HL-60/S4 treated with phorbol 12-myristate 13-acetate at 8.2 ng/mL for 4 days and 3 days (cell line): ENCODE results near the gene INPP5D.
"Not testable (repeated sequence)": the region's sequence is repeated elsewhere in the genome, so short reads cannot be mapped to it uniquely, and the experiment has no call there.

ENCODE experiments used
- in situ Hi-C: fragments of 300-500 bp; cut with MboI; formaldehyde crosslinking; loops from 2 replicates; pipeline ENCODE4 v1.15.0; 2022; ENCODE audit warnings: low sequenced_read_pairs

INPP5D gene

DNA sequence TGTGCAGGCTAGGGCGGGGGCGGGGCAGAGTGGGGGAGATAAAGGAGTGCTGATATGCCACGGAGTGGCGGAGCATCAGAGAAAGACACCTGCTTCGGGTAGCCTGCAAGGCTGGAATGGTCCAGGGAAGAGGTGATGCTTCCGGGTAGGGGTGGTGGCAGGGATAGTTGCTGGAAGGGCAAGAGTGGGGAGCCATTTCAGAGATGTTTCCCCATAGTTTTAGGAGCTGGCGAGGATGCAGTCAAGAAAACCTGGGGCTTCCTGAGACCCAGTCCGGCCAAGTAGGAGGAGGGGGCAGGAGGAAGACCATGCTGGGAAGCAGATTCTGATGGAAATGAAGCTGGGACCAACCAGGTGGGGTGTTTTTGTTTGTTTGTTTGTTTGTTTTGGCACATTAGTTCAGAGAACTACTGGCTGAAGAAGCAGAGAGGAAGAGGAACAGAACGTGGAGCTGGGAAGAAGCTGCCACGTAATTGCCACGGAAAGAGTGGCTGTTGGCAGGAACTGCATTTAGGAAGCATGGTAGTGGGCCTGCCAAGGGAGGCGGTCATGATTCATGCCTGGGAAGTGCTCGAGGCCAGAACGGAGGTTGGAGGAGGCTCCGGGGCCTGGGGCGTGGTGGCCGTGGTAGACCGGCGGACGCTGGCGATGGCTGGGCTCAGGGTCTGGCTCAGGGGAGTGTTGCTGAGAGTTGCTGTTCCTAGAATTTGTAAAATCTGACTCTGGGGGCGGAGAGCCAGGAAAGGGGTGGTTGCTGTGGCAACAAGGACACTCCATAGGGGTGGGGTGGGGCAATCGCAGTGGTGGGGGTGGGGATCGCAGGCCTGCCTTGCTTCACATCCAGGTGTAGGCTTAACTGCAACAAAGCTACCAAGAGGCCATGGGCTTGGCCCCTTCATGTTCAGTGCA, 8.6 kb upstream of the INPP5D start:
- in situ Hi-C loops: no loop called here

DNA sequence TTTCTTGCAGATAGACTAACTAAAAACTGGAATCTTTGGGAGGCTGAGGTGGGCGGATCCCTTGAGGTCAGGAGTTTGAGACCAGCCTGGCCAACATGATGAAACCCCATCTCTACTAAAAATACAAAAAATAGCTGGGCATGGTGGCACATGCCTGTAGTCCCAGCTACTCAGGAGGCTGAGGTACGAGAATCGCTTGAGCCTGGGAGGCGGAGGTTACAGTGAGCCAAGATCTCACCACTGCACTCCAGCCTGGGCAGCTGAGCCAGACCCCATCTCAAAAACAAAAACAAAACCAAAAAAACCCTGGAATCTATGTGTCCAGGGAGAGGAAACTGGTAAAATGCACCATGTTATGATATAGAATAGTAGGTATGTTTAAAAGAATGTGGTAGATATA, 7.6 kb upstream of the INPP5D start:
- in situ Hi-C loops: not testable (repeated sequence)

DNA sequence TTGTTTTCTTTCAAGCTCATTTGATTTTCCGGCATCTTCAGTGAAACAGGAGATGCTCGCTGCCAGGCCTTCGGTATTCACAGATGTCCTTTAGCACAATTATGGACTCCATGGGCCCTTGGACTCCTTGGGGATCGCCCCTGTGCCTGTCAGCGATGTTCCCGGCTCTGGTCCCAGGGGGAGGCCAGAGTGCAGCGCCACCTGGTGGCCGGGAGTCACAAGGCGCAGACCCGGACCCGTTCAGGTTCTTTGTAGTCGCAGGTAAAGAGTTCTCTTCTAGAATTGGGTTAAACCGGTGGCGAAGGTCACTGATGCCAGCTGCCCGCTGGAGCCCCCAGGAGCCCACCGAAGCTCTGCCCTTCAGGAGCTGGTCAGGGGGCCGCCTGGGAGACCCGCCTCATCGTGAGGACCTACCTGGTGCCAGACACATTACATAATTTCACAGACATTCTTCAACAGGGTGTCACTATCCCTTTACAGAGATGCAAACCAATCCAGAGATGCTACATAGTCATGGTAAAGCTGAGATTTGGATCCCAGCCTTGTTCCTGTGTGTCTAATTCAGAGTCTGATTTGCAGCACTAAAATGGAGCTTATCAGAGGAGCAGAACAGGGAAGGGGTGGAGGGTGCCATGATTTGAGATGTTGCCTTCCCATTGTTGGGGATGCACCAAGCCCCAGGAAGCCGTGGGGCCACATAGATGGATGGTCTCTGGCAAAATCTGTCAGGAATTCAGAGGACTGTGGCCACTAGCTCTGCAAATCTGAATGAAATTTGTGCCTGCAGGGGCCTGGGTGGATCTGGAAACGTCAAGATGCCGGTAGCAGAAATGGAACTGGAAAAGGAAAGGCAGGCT, 6.0 kb upstream of the INPP5D start:
- in situ Hi-C loops: no loop called here

DNA sequence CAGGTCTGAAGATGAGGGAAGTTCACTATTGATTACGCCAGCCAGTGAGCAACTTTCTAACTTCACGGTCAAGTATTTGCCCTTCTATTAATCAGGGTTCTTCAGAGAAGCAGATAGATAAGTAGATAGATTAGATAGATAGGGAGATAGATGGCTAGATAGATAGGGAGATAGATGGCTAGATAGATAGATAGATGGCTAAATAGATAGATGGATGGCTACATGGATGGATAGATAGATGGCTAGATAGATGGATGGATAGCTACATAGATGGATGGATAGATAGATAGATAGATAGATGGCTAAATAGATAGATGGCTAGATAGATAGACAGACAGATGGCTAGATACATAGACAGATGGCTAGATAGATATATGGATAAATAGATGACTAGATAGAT, 4.8 kb upstream of the INPP5D start:
- in situ Hi-C loops: no loop called here

DNA sequence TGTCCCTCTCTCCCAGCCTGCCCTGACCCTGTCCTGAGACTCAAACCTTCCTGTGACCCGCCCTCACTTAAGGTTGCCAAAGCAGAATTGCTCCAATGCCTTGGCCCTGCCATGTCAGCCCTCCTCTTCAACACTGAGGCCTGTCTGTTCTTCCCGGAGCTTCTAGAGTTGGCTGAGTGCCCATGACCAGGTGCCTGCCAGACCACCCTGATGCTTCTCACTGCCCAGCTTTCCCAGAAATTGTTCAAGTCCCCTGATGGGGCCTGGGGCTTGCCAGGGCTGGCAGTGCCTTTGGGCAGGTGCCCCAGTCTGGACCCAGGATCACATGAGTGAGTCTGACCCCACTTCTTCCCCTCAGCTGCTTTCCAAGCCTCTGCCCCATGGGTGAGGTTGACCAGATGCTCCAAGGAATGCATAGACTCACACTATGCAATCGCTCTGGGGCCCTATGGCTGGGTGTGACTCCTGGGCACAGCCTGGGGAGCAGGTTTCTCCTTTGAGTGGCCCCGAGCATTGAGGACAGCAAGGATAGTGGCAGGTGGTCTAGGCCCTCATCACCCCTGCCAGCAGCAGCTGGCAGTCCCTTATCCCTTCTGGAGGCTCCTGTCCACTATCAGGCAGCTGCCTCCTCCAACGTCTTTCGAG, 3.1 kb upstream of the INPP5D start:
- in situ Hi-C loops: no loop called here

DNA sequence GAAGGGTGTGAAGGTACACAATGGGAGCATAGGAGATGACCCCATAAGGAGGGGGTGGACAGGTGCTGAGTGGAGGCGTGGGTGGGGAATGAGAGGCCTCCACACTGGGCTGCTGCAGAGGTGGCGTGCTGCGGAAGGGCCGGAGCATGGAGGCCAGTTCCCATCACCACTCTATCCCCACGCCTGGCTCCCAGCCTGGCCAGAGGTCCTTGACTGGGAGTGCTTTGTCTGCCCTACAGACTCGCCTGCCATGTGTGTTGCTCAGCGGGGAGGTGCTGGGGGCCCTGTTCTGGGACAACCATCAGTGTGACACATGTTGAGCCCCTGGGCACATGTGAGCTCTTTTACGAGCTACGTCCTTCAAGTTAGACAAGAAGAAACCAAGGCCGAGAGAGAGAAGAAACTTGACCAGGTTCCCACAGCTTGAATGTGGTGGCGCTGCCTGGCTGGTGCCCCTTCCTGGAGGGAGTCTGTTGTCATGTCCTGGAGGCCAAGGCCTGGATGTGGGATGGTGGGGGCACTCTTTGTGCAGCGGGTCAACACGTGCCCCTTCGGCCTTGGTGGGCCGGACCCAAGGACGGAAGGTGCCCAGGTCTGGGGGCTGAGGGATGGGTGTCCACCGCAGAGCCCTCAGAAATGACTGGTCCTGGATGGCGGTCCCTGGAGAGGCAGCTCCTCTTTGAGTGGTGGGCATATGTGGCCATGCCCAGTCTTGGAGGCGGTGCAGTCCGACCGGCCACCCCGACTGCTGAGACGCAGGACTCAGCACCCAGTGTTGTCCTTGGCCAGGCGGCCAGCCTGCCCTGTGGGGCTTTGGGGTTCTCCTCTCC, 1.2 kb upstream of the INPP5D start:
- in situ Hi-C loops: no loop called here

DNA sequence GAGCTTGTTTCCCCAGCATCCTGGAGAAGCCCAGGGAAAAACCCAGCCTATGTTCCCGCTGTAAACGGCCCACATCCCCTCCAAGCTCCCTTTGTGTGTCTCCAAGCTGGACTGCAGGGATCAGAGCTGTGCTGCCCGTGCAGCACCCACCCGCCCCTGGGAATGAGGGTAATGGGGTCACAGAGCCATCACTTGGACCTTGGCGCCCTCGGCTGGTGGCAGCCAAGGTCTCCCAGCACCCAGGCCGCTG, 670 bp upstream of the INPP5D start:
- in situ Hi-C loops: no loop called here

DNA sequence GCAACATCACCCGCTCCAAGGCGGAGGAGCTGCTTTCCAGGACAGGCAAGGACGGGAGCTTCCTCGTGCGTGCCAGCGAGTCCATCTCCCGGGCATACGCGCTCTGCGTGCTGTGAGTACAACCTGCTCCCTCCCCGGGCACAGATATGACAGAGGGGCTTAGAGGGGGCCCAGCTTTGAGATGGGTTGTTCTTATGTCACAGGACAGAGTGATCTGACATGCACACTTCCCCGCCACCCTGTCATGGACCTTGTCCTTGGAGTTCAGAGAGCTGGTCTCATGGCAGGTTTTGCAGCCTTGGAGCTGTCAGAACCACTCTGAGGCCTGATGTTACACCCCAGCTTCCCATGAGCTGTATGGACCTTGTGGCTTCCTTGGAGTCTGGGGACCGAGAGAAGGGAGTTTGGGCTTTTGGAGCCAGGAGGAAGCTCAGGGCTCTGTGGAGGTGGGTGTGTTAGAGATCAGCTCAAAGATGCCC, 398 bp downstream of the INPP5D start:
- in situ Hi-C loops: no loop called here

DNA sequence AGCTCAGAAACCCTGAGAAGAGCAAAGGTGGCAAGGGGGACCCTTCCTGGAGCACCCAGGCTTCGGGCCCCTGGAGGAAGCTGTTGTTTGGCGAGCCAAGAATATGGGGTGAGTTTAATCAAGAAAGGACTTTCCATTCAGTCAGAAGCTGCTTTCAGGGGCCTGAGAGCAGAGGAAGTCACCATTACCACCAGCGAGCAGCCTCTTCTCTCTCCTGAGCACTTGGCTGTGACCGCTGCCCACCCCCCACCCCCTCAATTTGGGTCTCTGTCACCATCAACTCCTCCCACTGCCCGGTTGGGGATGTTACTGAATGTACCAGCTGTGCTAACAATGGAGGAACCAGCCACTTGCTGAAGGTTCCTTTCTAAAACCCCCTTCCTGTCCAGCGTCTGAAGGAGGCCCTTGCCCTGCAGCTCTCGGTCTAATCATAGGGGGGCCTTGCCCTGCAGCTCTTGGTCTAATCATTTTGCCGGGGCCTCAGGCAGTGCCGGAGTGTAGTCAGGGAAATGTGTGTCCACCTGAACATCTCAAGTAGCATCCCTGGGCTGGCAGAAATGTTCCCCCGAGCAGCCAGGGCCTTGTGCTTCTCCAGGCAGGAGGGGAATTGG, 943 bp downstream of the INPP5D start:
- in situ Hi-C loops: no loop called here

DNA sequence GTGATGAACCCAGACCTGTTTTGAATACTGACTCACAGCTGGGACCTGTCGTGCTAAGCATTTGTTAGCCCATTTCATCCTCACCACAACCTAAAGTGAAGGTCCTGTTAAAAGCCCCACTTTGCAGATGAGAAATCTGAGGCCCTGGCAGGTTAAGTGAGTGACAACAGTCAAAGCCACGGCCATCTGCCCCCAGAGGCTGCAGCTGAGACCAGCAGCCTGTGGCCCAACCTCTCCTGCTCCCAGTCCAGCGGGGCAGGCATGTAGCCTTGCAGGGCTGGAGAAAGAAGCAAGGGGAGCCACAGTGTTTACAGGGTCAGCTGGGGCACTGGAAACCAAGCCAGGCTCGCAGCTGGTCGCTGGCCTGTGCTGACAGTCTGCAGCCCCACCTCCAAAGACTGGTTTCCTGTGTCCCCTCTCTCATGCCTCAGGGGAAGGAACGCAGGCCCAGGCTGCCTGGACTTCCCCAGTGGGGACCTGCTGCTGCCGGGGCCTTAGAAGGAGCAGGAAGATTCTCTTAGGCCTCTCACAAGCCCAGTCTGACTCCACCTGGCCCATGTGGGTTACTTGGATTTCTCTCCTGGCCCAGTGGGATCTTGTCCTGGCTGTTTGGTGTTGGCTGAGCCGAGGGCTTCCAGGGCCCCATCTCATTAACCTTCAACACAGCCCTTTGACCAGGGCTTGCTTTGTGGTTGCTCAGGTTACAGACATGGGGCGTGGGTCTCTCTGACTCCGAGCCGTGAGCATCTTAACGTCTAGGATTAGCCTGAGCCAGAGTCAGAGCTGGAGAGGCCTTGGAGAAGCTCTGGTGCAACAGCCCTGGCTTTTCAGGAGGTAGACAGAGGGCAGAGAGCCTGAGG, 1.7 kb downstream of the INPP5D start:
- in situ Hi-C loops: no loop called here

DNA sequence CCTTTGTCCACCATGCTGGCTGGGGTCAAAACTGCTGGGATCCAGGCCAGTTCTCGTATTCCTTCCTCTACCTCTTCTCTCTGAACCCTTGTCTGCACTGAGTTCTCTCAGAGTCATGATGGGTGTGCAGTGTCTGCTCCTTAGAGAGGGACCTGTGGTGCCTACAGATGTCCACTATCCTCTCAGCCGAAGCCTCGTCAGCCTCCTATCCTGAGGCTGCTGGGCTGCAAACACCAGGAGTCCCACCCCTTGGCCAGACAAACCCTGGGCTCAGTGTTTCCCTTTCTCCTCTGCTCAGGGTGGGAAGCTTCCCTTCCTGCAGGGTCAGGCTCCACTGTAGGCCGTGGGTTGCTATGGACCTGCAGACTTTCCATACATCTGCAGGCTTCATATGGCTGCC, 2.3 kb downstream of the INPP5D start:
- in situ Hi-C loops: no loop called here

DNA sequence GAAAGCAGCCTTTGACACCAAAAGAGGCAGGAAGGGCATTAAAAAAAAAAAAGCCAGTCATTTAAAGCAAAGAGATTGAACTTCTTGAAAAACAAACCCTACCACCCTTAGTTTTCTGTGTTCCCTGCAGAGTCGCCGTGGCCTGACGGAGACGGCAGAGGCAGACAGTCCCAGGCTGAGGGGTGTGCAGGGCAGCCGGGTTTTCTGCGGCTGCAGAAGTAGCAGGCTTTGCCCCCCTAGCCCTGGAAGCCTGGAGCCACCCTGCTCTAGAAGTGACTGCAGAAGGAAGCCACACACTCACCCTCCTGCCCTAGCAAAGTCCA, 2.8 kb downstream of the INPP5D start:
- in situ Hi-C loops: no loop called here

DNA sequence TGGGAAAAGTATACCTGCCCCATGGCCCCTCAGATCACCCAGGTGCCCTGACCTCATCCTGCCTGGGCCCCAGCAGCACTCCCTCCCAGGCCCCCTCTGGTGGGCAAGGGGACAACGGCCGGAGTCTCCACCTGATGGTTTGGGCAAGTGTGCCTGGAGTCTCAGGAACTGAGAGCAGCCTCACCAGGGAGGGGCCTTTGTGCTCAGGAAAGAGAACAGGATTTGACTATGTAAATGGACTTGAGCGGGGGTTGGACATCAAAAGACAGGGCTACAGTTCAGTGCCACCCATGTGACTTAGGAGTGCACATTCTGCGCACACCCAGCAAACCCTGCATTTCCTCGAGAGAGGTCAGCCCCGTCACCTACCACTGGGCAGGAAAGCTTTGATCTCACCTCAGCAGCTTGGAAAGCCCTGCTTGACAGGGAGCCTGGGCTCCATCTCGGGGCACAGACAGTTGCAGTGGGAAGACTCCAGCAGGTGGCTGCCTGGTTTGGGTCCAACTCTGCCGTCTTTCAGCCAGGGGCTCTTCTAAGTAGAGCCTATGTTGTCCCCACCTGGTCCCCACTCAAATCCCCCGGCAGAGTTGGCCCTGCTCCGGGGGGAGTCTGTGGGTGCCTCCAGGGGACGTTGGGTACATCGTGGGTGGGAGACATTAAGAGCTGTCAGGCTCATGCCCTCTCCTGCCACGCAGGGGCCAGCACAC, 3.3 kb downstream of the INPP5D start:
- in situ Hi-C loops: no loop called here

DNA sequence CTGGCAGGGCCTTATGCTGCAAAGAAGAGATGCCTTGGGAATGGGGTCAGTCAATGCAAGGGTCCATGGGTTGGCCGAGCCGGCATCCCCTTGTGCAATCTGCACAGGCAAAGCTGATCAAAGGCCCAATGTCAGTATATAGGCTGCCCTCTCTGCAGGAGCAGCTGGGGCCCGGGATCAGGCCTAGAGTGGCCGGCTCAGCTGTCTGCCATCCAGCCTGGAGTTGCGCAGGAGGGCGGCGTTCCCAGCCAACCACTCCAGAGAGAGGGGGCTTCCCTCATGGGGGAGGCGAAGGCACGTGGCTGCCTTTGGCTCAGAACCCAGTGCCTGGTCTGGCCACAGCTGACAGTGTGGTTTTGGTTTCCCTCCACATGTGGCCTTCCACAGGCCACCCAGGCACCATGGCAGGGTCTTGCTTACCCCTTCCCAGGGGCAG, 3.9 kb downstream of the INPP5D start:
- in situ Hi-C loops: no loop called here

DNA sequence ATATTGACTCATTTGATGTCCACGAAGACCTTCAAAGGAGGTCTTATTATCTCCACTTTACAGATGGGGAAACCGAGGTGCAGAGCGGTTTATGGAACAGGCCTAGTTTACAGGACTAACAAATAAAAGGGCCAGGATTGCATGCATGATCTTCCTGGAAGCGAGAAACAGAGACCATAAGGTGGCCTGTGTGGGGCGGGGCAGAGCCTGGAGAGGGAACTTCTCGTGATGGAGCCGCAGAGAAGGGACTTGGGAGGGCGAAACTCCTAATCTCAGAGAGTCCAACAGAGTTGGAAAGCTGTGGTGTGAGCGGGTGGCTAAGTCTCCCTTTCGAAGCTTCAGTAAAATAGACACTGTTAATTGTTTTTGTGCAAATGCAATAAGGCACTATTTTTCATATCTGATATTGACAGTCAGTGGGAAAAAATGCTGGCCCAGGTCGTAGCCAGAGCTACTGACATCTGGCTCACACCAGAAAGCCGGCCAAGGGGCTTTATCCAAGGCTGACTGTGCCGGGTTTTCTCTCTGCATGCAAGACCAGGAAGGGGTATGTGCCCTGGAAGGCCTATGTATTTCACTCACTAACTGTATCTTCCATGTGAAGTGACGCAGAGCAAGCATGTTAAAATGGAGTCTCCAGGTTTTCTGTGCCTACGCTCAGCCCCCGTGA, 4.5 kb downstream of the INPP5D start:
- in situ Hi-C loops: no loop called here

DNA sequence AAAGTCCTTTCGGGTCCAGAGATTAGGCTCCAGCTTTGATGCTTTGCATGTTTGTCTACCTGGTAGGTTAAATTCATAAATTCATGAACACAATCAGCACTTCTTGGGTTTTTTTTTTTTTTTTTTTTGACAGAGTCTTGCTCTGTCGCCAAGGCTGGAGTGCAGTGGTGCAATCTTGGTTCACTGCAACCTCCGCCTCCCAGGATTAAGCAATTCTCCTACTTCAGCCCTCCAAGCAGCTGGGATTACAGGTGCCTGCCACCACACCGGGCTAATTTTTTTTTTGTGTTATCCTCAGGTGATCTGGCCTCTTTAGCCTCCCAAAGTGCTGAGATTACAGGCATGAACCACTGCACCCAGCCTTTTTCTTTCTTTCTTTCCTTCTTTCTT, 5.1 kb downstream of the INPP5D start:
- in situ Hi-C loops: not testable (repeated sequence)

DNA sequence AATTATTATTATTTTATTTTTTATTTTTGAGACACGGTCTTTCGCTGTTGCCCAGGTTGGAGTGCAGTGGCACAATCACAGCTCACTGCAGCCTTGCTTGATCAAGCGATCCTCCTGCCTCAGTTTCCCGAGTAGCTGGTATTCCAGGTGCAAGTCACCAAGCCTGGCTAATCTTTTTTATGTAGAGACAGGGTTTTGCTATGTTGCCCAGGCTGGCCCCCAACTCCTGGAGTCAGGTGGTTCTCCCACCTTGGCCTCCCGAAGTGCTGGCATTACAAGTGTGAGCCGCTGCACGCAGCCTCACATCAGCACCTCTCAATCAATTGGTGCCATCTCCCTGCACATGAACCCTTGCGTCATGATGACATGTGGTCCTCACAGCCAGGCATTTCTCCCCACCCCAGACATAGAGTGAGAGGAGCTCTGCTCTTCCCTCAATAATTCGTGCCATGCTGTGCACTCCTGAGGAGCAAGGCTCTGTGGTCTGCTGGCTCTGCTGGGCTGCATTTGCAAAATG, 5.9 kb downstream of the INPP5D start:
- in situ Hi-C loops: no loop called here

DNA sequence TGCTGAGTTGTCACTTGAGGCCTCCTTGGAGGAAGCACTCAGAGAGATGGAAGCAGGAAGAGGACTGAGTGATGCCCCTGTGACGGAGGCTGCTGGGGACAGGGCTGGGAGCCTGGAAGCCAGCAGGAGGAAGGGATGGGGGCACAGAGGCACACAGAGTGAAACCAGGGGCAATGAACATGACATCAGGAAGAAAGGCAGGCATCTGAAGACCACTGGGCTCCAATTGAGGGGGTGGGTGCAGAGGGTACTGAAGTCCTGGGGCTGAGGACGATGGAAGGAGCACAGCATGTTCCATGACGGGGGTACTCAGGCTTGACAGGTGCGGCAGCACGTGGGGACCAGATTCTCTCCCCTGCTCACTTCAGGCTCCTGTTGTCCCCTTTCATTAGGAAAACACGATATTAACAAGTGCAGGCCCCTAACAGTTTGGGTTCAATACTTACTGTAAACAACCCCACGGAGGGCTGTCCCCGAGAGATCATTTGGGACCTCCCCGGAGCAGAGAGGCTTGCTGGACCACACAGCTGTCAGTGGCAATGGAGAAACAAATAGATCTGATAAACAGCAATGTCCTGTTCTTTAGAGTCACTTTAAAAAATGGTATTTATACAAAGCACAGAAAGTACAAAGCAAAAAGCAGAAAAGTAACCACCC, 8.7 kb downstream of the INPP5D start:
- in situ Hi-C loops: no loop called here
